ENCODE measurements around the gene CBL.

The CBL gene

GRCh38 chr11:119263352-119263940, 57.3 kb downstream of the CBL start:
- no peak for TF ChIP-seq CTCF (IDR thresholded peaks at IDR 0.05; ENCODE audit: unreplicated experiment in 3 of 3)
- Mint-ChIP-seq H3K9me3 (no peaks in the 10 kb centered on the region), H3K27me3 (ENCODE audit: low read depth) (no peaks in the 10 kb centered on the region), H3K4me3 (no peak overlapping the region), H3K4me1 (no peaks in the 10 kb centered on the region), H3K27ac (no peak overlapping the region), H3K36me3 (ENCODE audit: low read depth) (no peaks in the 10 kb centered on the region)

- no peak overlapping the region for H3K27ac Mint-ChIP-seq
- TF ChIP-seq CTCF (IDR thresholded peaks at IDR 0.05; ENCODE audit: unreplicated experiment in 3 of 3): no peak
- no peaks in the 10 kb centered on the region for H3K27me3 Mint-ChIP-seq (ENCODE audit: low read depth)
- H3K4me1 Mint-ChIP-seq: no peaks in the 10 kb centered on the region
- no peaks in the 10 kb centered on the region for H3K9me3 Mint-ChIP-seq
- no peaks in the 10 kb centered on the region for H3K36me3 Mint-ChIP-seq (ENCODE audit: low read depth)
- no peak overlapping the region for H3K4me3 Mint-ChIP-seq
Measured at GRCh38 chr11:119266063-119266462, 59.9 kb downstream of the CBL start.

GRCh38 chr11:119266517-119267255, 60.5 kb downstream of the CBL start:
- Mint-ChIP-seq H3K27ac (no peak overlapping the region), H3K36me3 (ENCODE audit: low read depth) (no peaks in the 10 kb centered on the region), H3K9me3 (no peaks in the 10 kb centered on the region), H3K4me1 (no peaks in the 10 kb centered on the region), H3K27me3 (ENCODE audit: low read depth) (no peaks in the 10 kb centered on the region), H3K4me3 (no peak overlapping the region)
- TF ChIP-seq CTCF (IDR thresholded peaks at IDR 0.05; ENCODE audit: unreplicated experiment in 3 of 3): no peak

DNA sequence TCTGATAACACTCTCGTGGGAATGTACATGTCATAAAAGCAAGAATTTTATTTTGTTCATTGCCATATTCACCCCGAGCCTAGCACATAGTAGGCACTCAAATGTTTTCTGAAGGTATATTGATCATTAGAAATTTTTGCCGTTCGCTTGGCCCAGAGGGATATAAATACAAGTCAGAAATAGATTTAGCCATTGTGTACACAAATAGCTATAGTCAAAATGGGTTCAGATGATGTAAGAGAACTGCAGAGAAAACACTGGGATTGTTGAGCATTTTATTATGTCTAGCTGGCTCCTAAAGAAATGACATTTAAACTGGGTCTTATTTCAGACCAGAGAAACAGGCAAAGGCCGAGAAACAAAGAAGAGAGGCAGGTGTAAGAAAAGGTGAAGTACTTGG, 61.5 kb downstream of the CBL start:
- no peak overlapping the region for H3K27ac Mint-ChIP-seq
- H3K9me3 Mint-ChIP-seq: no peaks in the 10 kb centered on the region
- no peak overlapping the region for H3K4me3 Mint-ChIP-seq
- H3K36me3 Mint-ChIP-seq (ENCODE audit: low read depth): peaks cover 7% of the 10 kb centered on the region
- H3K27me3 Mint-ChIP-seq (ENCODE audit: low read depth): no peaks in the 10 kb centered on the region
- no peaks in the 10 kb centered on the region for H3K4me1 Mint-ChIP-seq
- no peak for TF ChIP-seq CTCF (IDR thresholded peaks at IDR 0.05; ENCODE audit: unreplicated experiment in 3 of 3)

GRCh38 chr11:119273721-119274120, 67.6 kb downstream of the CBL start:
- Mint-ChIP-seq H3K27me3 (ENCODE audit: low read depth) (no peaks in the 10 kb centered on the region), H3K36me3 (ENCODE audit: low read depth) (peaks cover 50% of the 10 kb centered on the region), H3K27ac (no peak overlapping the region), H3K4me1 (no peaks in the 10 kb centered on the region), H3K9me3 (no peaks in the 10 kb centered on the region), H3K4me3 (no peak overlapping the region)
- no peak for TF ChIP-seq CTCF (IDR thresholded peaks at IDR 0.05; ENCODE audit: unreplicated experiment in 3 of 3)

DNA sequence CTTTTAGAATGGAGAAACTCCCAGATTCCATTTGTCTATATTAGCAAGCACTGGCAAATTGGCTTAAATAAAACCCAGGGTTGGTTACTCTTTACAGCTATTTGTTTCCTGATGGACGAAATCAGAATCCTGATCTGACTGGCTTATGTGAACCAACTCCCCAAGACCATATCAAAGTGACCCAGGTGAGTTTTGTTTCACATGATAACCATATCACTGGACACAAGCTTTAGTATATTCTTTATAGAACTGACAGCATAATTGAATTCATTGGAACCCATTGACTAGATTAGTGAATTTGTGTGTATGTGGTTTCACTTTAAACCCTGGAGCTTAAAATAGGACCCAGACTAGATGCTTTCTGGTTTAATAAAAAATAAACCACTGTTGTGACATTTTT, 71.5 kb downstream of the CBL start:
- Mint-ChIP-seq H3K27ac (no peak overlapping the region), H3K36me3 (ENCODE audit: low read depth) (peaks cover 63% of the 10 kb centered on the region), H3K4me1 (peaks cover 9% of the 10 kb centered on the region), H3K9me3 (no peaks in the 10 kb centered on the region), H3K4me3 (no peak overlapping the region), H3K27me3 (ENCODE audit: low read depth) (no peaks in the 10 kb centered on the region)
- no peak for TF ChIP-seq CTCF (IDR thresholded peaks at IDR 0.05; ENCODE audit: unreplicated experiment in 3 of 3)
